GM23338 (cell line): ENCODE results near the gene GRIK4. TPM values are rescaled to one million over a fixed set of nuclear protein-coding genes. Genes with fewer than 3 reads are reported as not detected.

Experiments used
- ATAC-seq: fragments of 200-7000 bp; cut with Tn5 transposase; 3 replicates; pipeline ENCODE4 v1.9.1; 2020
- DNase-seq: peaks from one replicate; pipeline ENCODE4 v3.0.0-alpha.2; 2015; ENCODE audit warnings: low spot score
- H2AFZ ChIP-seq: fragments of 200-600 bp; sonication (generic); 2 replicates; pipeline ENCODE4 v1.8.0; 2016; ENCODE audit warnings: antibody characterized with exemption, mild to moderate bottlenecking, moderate library complexity
- H3F3A ChIP-seq: fragments of 200-600 bp; sonication (generic); replicated peaks from 2 replicates; pipeline ENCODE4 v1.8.0; 2017; ENCODE audit warnings: antibody characterized with exemption, mixed run types, low read depth
- H3K27ac ChIP-seq: fragments of 200-600 bp; sonication (generic); 2 replicates; pipeline ENCODE4 v1.6.1; 2016; ENCODE audit warnings: low read depth
- H3K27me3 ChIP-seq: fragments of 200-600 bp; sonication (generic); 2 replicates; pipeline ENCODE4 v1.8.0; 2016; ENCODE audit warnings: mild to moderate bottlenecking, mixed run types, moderate library complexity; ENCODE audit not compliant: insufficient read depth
- H3K36me3 ChIP-seq: fragments of 200-600 bp; sonication (generic); 2 replicates; pipeline ENCODE4 v1.8.0; 2016; ENCODE audit warnings: mild to moderate bottlenecking; ENCODE audit not compliant: insufficient read depth
- H3K4me1 ChIP-seq: fragments of 200-600 bp; sonication (generic); 2 replicates; pipeline ENCODE4 v1.8.0; 2016; ENCODE audit warnings: mild to moderate bottlenecking, moderate library complexity; ENCODE audit not compliant: insufficient read depth
- H3K4me2 ChIP-seq: fragments of 200-600 bp; sonication (generic); 2 replicates; pipeline ENCODE4 v1.7.1; 2017; ENCODE audit warnings: mixed run types
- H3K4me3 ChIP-seq: fragments of 200-600 bp; sonication (generic); 2 replicates; pipeline ENCODE4 v1.6.1; 2016; ENCODE audit warnings: mixed run types
- H3K79me2 ChIP-seq: fragments of 200-600 bp; sonication (generic); replicated peaks from 2 replicates; pipeline ENCODE4 v1.8.0; 2017; ENCODE audit warnings: mild to moderate bottlenecking; ENCODE audit not compliant: insufficient read depth
- H3K9me2 ChIP-seq: fragments of 200-600 bp; sonication (generic); 2 replicates; pipeline ENCODE4 v1.8.0; 2017; ENCODE audit not compliant: insufficient read depth
- H4K20me1 ChIP-seq: fragments of 200-600 bp; sonication (generic); replicated peaks from 2 replicates; pipeline ENCODE4 v1.8.0; 2017; ENCODE audit warnings: mild to moderate bottlenecking; ENCODE audit not compliant: insufficient read depth
- H3K27ac Mint-ChIP-seq: 2 replicates; pipeline ENCODE4 v1.8.0; 2020; ENCODE audit warnings: inconsistent platforms, mild to moderate bottlenecking, moderate library complexity, mixed read lengths
- H3K27me3 Mint-ChIP-seq: 3 replicates; pipeline ENCODE4 v1.8.0; 2022; ENCODE audit warnings: low read depth, mild to moderate bottlenecking, moderate library complexity, mixed read lengths, inconsistent platforms; ENCODE audit not compliant: insufficient read depth, poor library complexity
- H3K36me3 Mint-ChIP-seq: 3 replicates; pipeline ENCODE4 v1.8.0; 2021; ENCODE audit warnings: low read depth, mild to moderate bottlenecking, inconsistent platforms, moderate library complexity, mixed read lengths
- H3K4me1 Mint-ChIP-seq: 3 replicates; pipeline ENCODE4 v1.8.0; 2020; ENCODE audit warnings: mild to moderate bottlenecking, inconsistent platforms, mixed read lengths
- H3K4me3 Mint-ChIP-seq: 3 replicates; pipeline ENCODE4 v1.8.0; 2021; ENCODE audit warnings: moderate library complexity, mild to moderate bottlenecking, inconsistent platforms, mixed read lengths
- H3K9me3 Mint-ChIP-seq: 3 replicates; pipeline ENCODE4 v1.8.0; 2020; ENCODE audit warnings: moderate library complexity, mild to moderate bottlenecking, inconsistent platforms, mixed read lengths
- EZH2 ChIP-seq: fragments of 200-600 bp; sonication (generic); IDR thresholded peaks from one replicate; pipeline ENCODE4 v1.8.0; 2017; ENCODE audit warnings: antibody characterized with exemption, mild to moderate bottlenecking, low read depth; ENCODE audit not compliant: unreplicated experiment
- JUNB ChIP-seq: IDR thresholded peaks from one replicate; pipeline ENCODE4 v1.6.1; 2016; ENCODE audit warnings: antibody characterized with exemption; ENCODE audit not compliant: unreplicated experiment
- POLR2AphosphoS5 ChIP-seq: IDR thresholded peaks from 2 replicates; pipeline ENCODE4 v1.6.1; 2016; ENCODE audit warnings: antibody characterized with exemption, low read depth
- STAT1 ChIP-seq: IDR thresholded peaks from one replicate; pipeline ENCODE4 v1.6.1; 2016; ENCODE audit warnings: antibody characterized with exemption; ENCODE audit not compliant: unreplicated experiment
- ZNF114 ChIP-seq: fragments of 250-450 bp; sonication (Bioruptor Pico); IDR thresholded peaks from 2 replicates; pipeline ENCODE4 v1.5.0; 2020; ENCODE audit warnings: mild to moderate bottlenecking, moderate library complexity
- polyA plus RNA-seq: library from polyadenylated mRNA; unstranded; fragments of >200 nt; fragmentation: Nextera tagmentation; extraction: Ambion mirVana; gene quantifications from 2 replicates; pipeline ENCODE4 v1.2.1, GENCODE V29; 2016
- total RNA-seq: library from RNA; depleted of rRNA; stranded (reverse); fragments of >200 nt; shearing (Covaris generic); gene quantifications from 2 replicates; pipeline ENCODE4 v1.2.3, GENCODE V29; 2014
- TF ChIP-seq, protein P1 (sequence below): IDR thresholded peaks from one replicate; pipeline ENCODE4 v1.6.1; 2018; ENCODE audit warnings: antibody characterized with exemption; ENCODE audit not compliant: unreplicated experiment
- TF ChIP-seq, protein P2 (sequence below), 2 experiments: fragments of 200-600 bp in 1 of 2; sonication (generic) in 1 of 2; conservative IDR thresholded peaks; 2 replicates each; pipeline versions ENCODE4 v1.5.1 to v1.6.1; 2016 to 2017; ENCODE audit warnings: antibody characterized with exemption in 2 of 2, low read depth in 2 of 2, mild to moderate bottlenecking in 2 of 2, moderate library complexity in 1 of 2

Gene GRIK4
- total and polyA plus RNA-seq, 2 experiments from 2014 or later = 0.63 to 2.2 TPM

- TF ChIP-seq, protein P1, sequence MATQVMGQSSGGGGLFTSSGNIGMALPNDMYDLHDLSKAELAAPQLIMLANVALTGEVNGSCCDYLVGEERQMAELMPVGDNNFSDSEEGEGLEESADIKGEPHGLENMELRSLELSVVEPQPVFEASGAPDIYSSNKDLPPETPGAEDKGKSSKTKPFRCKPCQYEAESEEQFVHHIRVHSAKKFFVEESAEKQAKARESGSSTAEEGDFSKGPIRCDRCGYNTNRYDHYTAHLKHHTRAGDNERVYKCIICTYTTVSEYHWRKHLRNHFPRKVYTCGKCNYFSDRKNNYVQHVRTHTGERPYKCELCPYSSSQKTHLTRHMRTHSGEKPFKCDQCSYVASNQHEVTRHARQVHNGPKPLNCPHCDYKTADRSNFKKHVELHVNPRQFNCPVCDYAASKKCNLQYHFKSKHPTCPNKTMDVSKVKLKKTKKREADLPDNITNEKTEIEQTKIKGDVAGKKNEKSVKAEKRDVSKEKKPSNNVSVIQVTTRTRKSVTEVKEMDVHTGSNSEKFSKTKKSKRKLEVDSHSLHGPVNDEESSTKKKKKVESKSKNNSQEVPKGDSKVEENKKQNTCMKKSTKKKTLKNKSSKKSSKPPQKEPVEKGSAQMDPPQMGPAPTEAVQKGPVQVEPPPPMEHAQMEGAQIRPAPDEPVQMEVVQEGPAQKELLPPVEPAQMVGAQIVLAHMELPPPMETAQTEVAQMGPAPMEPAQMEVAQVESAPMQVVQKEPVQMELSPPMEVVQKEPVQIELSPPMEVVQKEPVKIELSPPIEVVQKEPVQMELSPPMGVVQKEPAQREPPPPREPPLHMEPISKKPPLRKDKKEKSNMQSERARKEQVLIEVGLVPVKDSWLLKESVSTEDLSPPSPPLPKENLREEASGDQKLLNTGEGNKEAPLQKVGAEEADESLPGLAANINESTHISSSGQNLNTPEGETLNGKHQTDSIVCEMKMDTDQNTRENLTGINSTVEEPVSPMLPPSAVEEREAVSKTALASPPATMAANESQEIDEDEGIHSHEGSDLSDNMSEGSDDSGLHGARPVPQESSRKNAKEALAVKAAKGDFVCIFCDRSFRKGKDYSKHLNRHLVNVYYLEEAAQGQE = no peak
- TF ChIP-seq, protein P2, sequence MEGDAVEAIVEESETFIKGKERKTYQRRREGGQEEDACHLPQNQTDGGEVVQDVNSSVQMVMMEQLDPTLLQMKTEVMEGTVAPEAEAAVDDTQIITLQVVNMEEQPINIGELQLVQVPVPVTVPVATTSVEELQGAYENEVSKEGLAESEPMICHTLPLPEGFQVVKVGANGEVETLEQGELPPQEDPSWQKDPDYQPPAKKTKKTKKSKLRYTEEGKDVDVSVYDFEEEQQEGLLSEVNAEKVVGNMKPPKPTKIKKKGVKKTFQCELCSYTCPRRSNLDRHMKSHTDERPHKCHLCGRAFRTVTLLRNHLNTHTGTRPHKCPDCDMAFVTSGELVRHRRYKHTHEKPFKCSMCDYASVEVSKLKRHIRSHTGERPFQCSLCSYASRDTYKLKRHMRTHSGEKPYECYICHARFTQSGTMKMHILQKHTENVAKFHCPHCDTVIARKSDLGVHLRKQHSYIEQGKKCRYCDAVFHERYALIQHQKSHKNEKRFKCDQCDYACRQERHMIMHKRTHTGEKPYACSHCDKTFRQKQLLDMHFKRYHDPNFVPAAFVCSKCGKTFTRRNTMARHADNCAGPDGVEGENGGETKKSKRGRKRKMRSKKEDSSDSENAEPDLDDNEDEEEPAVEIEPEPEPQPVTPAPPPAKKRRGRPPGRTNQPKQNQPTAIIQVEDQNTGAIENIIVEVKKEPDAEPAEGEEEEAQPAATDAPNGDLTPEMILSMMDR (conservative IDR thresholded peaks at IDR 0.05; ENCODE audit: low read depth in 2 of 2) = peak; percentile 16 to 34; a peak in 3 of 4 replicates
- TF ChIP-seq POLR2AphosphoS5 = no peak
- TF ChIP-seq STAT1 = no peak
Measured at GRCh38 chr11:120985718-120986569, 474.4 kb downstream of the GRIK4 start (continued).

DNA sequence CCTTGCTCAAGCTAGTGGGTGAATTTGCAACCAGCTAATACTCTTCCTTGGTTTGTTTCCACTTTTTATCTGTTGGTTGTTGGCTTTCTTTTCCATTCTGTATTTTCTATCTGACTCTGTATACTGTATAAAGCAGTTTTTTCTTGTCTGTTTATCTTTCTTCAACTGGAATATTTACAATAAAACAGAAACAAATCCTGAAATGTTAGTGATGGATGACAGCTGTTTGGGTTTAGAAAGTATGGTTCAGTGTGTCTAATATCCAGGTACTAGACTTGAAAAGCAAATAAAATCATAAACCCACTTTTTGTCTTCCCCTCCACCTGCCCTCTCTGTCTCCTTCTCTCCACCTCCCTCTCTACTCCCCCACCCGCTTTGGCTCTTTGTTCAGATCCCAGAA, 477.1 kb downstream of the GRIK4 start:
- H3K4me3 Mint-ChIP-seq = no peak overlapping the region
- Histone ChIP-seq H3F3A (no peaks in the 10 kb centered on the region), H3K27me3 (peaks cover 20% of the 10 kb centered on the region), H3K36me3 (no peaks in the 10 kb centered on the region), H2AFZ (no peak overlapping the region), H3K27ac (no peak overlapping the region), H3K4me2 (peak overlapping the region; percentile 59), H3K79me2 (no peaks in the 10 kb centered on the region), H4K20me1 (no peaks in the 10 kb centered on the region), H3K4me1 (peaks cover 45% of the 10 kb centered on the region), H3K9me2 (no peaks in the 10 kb centered on the region), H3K4me3 (peak overlapping the region; percentile 22)
- no peak for ATAC-seq
- TF ChIP-seq EZH2 = no peak
- TF ChIP-seq, protein P2 (conservative IDR thresholded peaks at IDR 0.05; ENCODE audit: low read depth in 2 of 2) = no peak
- no peak for TF ChIP-seq JUNB
- no peak for TF ChIP-seq ZNF114
- H3K9me3 Mint-ChIP-seq = no peaks in the 10 kb centered on the region
- no peaks in the 10 kb centered on the region; the same call in 2 of the 3 replicates for H3K36me3 Mint-ChIP-seq
- H3K27ac Mint-ChIP-seq = peak overlapping the region; percentile 37; the same call in 1 of the 2 replicates
- H3K4me1 Mint-ChIP-seq = peaks cover 41% of the 10 kb centered on the region
- no peak for DNase-seq
- peaks cover 12% of the 10 kb centered on the region for H3K27me3 Mint-ChIP-seq
